ENCODE measurements around the gene DNAJB6.
"Not testable (repeated sequence)": the region's sequence is repeated elsewhere in the genome, so short reads cannot be mapped to it uniquely, and the experiment has no call there.

Gene DNAJB6

DNA sequence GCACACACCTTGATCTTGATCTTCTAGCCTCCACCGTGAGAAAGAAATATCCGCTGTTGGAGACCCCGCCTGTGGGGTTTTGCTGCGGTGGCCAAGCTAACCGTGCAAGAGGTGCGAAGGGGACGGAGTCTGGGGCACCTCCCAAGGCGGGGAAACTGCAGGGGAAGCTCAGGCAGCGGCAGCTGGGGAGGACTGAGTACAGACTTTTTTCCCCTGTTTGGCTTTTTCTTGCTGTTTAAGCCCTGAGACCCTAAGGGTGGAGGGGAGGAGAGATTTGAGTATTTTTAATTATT, 108.0 kb downstream of the DNAJB6 start:
- no peak overlapping the region for H3K27ac ChIP-seq (ENCODE audit: low read length)
- H3K27me3 ChIP-seq (ENCODE audit: control insufficient read depth, insufficient read depth, low read length): no peaks in the 10 kb centered on the region
- no peak overlapping the region for H3K9ac ChIP-seq (ENCODE audit: low read length)
- H3K4me1 ChIP-seq (ENCODE audit: control insufficient read depth, low read depth, low read length): no peaks in the 10 kb centered on the region
- H3K4me3 ChIP-seq (ENCODE audit: low read length): no peak overlapping the region
- no peaks in the 10 kb centered on the region for H3K9me3 ChIP-seq (ENCODE audit: control insufficient read depth, low read depth, low read length)
- no peaks in the 10 kb centered on the region for H3K36me3 ChIP-seq (ENCODE audit: control insufficient read depth, low read depth, low read length)

DNA sequence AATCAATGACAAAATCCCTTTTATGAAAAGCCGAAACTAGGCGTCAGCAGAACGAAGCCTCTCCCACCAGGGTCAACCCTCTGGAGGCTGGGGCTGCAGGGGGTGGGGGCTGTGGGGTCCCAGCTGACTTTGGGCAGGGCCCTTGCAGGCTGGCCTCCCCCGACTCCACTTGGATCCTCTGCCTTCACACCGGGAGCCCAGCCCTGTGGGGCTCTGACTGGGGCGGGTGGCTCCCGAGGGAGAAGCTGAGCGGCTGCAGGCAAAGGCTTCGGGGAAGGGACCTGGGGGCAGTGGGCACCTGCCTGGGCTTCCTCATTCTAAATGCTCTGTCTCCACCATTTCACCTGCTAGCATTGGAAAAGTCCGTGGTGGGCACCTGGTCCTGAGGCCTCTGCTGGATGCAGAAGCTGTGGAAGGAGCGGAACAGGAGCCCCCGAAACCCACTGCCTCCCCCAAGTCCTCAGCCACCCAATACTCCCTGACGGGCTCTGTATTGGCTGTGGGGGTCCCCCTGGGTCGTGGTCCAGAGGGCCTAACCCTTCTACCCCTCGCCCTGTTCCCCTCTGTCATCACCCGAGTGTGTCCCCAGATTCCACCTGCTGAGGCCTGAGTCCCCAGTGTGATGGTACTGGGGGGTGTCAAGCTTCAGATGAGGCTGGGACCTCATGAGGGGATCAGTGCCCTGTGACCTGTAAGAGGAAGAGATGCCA, 108.6 kb downstream of the DNAJB6 start:
- Histone ChIP-seq H3K27me3 (ENCODE audit: control insufficient read depth, insufficient read depth, low read length) (no peaks in the 10 kb centered on the region), H3K36me3 (ENCODE audit: control insufficient read depth, low read depth, low read length) (no peaks in the 10 kb centered on the region), H3K4me1 (ENCODE audit: control insufficient read depth, low read depth, low read length) (no peaks in the 10 kb centered on the region), H3K9me3 (ENCODE audit: control insufficient read depth, low read depth, low read length) (no peaks in the 10 kb centered on the region), H3K4me3 (ENCODE audit: low read length) (no peak overlapping the region), H3K9ac (ENCODE audit: low read length) (no peak overlapping the region), H3K27ac (ENCODE audit: low read length) (no peak overlapping the region)

DNA sequence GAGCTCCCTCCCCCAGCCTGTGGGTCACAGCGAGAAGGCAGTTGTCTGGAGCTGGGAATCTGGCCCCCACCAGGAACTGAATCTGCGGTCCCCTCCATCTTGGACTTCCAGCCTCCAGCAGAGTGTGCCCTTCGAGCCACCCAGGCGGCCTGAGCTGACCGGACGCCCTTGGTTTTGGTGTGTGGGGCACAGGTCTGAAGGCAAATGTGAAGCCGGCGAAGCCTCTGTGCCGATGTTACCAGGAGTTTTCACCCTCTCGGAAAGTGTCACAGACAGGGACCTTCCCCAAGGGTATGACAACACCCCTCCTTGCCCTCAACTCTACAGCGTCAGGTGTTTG, 109.1 kb downstream of the DNAJB6 start:
- Histone ChIP-seq H3K36me3 (ENCODE audit: control insufficient read depth, low read depth, low read length) (no peaks in the 10 kb centered on the region), H3K9ac (ENCODE audit: low read length) (no peak overlapping the region), H3K4me3 (ENCODE audit: low read length) (no peak overlapping the region), H3K27ac (ENCODE audit: low read length) (no peak overlapping the region), H3K27me3 (ENCODE audit: control insufficient read depth, insufficient read depth, low read length) (no peaks in the 10 kb centered on the region), H3K4me1 (ENCODE audit: control insufficient read depth, low read depth, low read length) (no peaks in the 10 kb centered on the region), H3K9me3 (ENCODE audit: control insufficient read depth, low read depth, low read length) (no peaks in the 10 kb centered on the region)

DNA sequence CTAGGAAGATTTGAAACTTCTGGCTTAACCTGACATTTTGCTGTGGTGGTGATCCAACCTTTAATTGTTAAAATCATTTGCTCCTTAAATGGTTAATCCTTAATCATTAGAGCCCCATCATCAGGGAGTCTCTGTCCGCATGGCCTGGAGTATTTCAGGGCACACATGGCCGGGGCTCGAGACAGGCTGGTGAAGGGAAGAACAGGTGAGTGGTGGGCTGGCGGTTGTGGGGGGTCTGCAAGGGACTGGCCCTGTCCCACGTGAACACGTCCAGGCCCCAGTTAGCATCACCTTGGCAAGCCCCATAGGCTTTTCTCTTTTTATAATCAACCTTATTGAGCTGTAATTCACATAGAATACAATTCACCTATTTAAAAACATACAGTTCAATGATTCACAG, 109.5 kb downstream of the DNAJB6 start:
- no peaks in the 10 kb centered on the region for H3K9me3 ChIP-seq (ENCODE audit: control insufficient read depth, low read depth, low read length)
- H3K36me3 ChIP-seq (ENCODE audit: control insufficient read depth, low read depth, low read length): no peaks in the 10 kb centered on the region
- H3K27me3 ChIP-seq (ENCODE audit: control insufficient read depth, insufficient read depth, low read length): no peaks in the 10 kb centered on the region
- H3K27ac ChIP-seq (ENCODE audit: low read length): no peak overlapping the region
- H3K9ac ChIP-seq (ENCODE audit: low read length): no peak overlapping the region
- H3K4me1 ChIP-seq (ENCODE audit: control insufficient read depth, low read depth, low read length): no peaks in the 10 kb centered on the region
- no peak overlapping the region for H3K4me3 ChIP-seq (ENCODE audit: low read length)

DNA sequence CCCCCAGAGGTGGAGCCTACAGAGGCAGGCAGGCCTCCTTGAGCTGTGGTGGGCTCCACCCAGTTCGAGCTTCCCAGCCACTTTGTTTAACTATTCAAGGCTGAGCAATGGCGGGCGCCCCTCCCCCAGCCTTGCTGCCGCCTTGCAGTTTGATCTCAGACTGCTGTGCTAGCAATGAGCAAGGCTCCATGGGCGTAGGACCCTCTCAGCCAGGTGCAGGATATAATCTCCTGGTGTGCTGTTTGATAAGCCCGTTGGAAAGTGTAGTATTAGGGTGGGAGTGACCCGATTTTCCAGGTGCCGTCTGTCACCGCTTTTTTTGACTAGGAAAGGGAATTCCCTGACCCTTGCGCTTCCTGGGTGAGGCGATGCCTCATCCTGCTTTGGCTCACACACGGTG, 117.2 kb downstream of the DNAJB6 start:
- not testable (repeated sequence) for H3K27me3 ChIP-seq (ENCODE audit: control insufficient read depth, insufficient read depth, low read length); H3K9me3 ChIP-seq (ENCODE audit: control insufficient read depth, low read depth, low read length); H3K9ac ChIP-seq (ENCODE audit: low read length); H3K4me1 ChIP-seq (ENCODE audit: control insufficient read depth, low read depth, low read length); H3K4me3 ChIP-seq (ENCODE audit: low read length); H3K27ac ChIP-seq (ENCODE audit: low read length); H3K36me3 ChIP-seq (ENCODE audit: control insufficient read depth, low read depth, low read length)

DNA sequence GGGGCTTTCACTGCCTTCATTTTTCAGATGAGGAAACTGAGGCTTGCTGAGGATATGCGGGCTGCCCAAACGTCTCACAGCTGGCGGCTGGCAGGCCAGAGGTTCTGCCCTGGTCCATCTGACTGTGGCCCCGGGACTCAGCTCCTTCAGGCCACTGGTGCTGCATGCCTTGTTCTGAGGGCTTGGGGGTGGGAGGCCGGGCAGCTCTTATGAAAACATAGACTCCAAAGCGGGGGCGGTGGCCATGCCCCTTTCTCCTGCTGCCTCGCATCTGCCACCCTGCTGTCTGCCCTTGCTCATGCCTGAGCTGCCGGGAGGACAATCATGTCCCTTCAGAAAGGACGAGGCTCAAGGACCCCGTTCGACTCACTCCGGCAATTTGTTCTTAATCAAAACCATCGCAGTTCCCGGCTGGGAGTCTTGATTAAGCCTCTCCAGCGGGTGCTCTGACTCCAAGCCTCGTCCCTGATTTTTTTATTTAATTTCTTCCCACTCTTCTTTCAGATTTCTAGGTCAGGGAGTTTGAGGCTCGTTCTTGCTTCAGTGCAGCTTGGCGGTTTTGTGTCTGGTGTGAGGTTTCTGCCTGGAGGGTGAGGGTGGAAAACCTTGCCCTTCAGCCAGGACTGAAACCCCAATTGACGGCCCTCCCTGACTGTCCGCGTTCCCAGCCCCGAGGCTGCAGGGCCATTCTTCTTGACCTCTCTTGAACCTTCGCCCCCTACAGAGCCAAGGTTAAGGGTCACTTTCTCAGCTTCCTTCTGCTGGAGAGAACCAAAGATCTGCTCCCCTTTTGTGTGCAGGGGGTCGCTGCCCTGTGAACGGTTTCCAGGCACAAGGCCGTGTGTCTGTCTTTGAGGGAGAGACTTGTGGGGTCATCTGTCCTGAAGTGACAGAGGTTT, 120.8 kb downstream of the DNAJB6 start:
- Histone ChIP-seq H3K9me3 (ENCODE audit: control insufficient read depth, low read depth, low read length) (peaks cover 4% of the 10 kb centered on the region), H3K4me1 (ENCODE audit: control insufficient read depth, low read depth, low read length) (no peaks in the 10 kb centered on the region), H3K36me3 (ENCODE audit: control insufficient read depth, low read depth, low read length) (no peaks in the 10 kb centered on the region), H3K4me3 (ENCODE audit: low read length) (no peak overlapping the region), H3K27me3 (ENCODE audit: control insufficient read depth, insufficient read depth, low read length) (peaks cover 6% of the 10 kb centered on the region), H3K9ac (ENCODE audit: low read length) (no peak overlapping the region), H3K27ac (ENCODE audit: low read length) (no peak overlapping the region)

DNA sequence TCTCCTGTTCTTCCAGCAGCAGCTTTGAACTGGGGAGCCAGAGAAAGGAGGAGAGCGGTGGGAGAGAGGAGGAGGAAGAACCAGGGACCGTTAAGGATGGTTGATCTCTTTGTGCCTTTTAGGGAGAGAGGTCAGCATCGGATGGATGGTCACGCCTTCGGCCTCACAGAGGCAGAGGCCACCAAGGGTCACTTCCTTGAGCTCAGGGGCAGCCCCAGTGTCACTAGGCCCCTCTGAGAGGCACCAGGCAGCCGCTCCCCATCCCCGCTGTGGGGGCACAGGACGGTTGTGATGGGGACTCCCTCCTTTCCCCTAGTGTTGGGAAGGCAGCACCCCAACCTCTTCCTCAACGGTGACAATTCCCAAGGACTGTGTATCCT, 121.4 kb downstream of the DNAJB6 start:
- Histone ChIP-seq H3K27me3 (ENCODE audit: control insufficient read depth, insufficient read depth, low read length) (peaks cover 12% of the 10 kb centered on the region), H3K4me1 (ENCODE audit: control insufficient read depth, low read depth, low read length) (no peaks in the 10 kb centered on the region), H3K4me3 (ENCODE audit: low read length) (no peak overlapping the region), H3K9me3 (ENCODE audit: control insufficient read depth, low read depth, low read length) (peaks cover 4% of the 10 kb centered on the region), H3K27ac (ENCODE audit: low read length) (no peak overlapping the region), H3K9ac (ENCODE audit: low read length) (no peak overlapping the region), H3K36me3 (ENCODE audit: control insufficient read depth, low read depth, low read length) (no peaks in the 10 kb centered on the region)

DNA sequence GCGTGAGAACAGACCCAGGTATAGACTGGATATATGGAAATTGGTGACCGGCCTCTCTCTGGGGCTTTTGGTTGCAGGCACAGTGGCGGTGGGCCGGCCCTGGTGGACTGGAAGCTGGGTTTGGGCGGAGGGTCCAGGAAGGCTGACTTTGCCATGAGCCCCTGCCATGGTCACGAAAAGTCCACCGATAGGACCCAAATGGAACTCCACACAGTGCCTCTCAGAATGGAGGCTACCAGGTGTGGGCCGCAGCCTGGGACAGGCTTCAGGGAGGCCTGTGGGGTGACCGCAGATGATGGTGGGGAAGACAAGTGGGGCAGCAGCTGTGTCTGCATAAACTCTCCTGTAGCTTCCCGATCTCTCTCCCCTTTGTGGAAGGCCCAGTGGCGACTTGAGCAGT, 123.2 kb downstream of the DNAJB6 start:
- no peaks in the 10 kb centered on the region for H3K9me3 ChIP-seq (ENCODE audit: control insufficient read depth, low read depth, low read length)
- H3K4me1 ChIP-seq (ENCODE audit: control insufficient read depth, low read depth, low read length): peaks cover 9% of the 10 kb centered on the region
- H3K9ac ChIP-seq (ENCODE audit: low read length): no peak overlapping the region
- H3K4me3 ChIP-seq (ENCODE audit: low read length): no peak overlapping the region
- no peak overlapping the region for H3K27ac ChIP-seq (ENCODE audit: low read length)
- H3K36me3 ChIP-seq (ENCODE audit: control insufficient read depth, low read depth, low read length): no peaks in the 10 kb centered on the region
- peaks cover 23% of the 10 kb centered on the region for H3K27me3 ChIP-seq (ENCODE audit: control insufficient read depth, insufficient read depth, low read length)

DNA sequence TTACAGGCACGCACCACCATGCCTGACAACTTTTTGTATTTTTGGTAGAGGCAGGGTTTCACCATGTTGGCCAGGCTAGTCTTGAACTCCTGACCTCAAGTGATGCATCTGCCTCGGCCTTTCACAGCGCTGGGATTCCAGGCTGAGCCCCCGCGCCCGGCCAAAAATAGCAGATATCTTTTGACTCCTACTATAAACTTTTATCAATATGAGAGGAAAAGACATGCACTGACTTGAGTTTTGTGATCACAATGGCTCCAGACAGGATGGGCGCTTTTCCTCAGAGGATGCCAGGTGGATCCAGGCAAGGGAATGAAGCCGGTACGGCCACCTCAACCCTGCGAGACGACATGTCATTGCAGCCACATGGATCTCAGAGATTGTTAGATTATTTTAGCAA, 123.9 kb downstream of the DNAJB6 start:
- H3K9me3 ChIP-seq (ENCODE audit: control insufficient read depth, low read depth, low read length): no peaks in the 10 kb centered on the region
- peaks cover 31% of the 10 kb centered on the region for H3K27me3 ChIP-seq (ENCODE audit: control insufficient read depth, insufficient read depth, low read length)
- no peaks in the 10 kb centered on the region for H3K36me3 ChIP-seq (ENCODE audit: control insufficient read depth, low read depth, low read length)
- no peak overlapping the region for H3K9ac ChIP-seq (ENCODE audit: low read length)
- no peak overlapping the region for H3K4me3 ChIP-seq (ENCODE audit: low read length)
- H3K4me1 ChIP-seq (ENCODE audit: control insufficient read depth, low read depth, low read length): peaks cover 15% of the 10 kb centered on the region
- no peak overlapping the region for H3K27ac ChIP-seq (ENCODE audit: low read length)

DNA sequence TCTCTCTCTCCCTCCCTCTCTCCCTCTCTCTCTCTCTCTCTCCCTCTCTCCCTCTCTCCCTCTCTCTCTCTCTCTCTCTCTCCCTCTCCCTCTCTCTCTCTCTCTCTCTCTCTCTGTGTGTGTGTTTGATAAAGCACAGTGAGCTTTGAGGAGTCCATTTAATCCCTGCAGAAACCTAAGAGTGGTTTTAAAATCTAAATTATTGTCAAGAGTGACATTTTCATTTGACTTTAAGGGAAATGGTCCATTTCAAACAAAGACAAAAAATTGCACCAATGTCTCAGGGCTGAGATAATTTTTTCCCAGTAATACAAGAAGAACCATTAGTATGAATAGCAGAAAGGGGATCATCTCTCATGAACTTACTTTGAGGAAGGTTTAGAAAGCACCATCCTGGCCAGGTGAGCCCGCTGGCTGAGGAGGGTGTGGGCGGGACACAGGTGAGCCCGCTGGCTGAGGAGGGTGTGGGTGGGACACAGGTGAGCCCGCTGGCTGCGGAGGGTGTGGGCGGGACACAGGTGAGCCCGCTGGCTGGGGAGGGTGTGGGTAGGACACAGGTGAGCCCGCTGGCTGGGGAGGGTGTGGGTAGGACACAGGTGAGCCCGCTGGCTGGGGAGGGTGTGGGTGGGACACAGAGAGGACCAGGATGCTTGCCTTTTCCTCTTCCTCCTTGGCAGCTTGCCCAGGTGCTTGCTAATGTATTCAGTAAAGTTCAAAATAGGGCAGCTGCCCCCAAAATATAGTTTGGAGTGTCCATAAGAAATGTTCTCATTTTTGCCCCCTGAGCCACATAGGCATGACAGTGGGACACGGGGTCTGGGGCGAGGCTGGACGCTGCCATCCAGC, 125.0 kb downstream of the DNAJB6 start:
- no peak overlapping the region for H3K4me3 ChIP-seq (ENCODE audit: low read length)
- no peaks in the 10 kb centered on the region for H3K9me3 ChIP-seq (ENCODE audit: control insufficient read depth, low read depth, low read length)
- H3K27ac ChIP-seq (ENCODE audit: low read length): no peak overlapping the region
- H3K9ac ChIP-seq (ENCODE audit: low read length): no peak overlapping the region
- H3K4me1 ChIP-seq (ENCODE audit: control insufficient read depth, low read depth, low read length): peaks cover 15% of the 10 kb centered on the region
- no peaks in the 10 kb centered on the region for H3K36me3 ChIP-seq (ENCODE audit: control insufficient read depth, low read depth, low read length)
- H3K27me3 ChIP-seq (ENCODE audit: control insufficient read depth, insufficient read depth, low read length): peaks cover 41% of the 10 kb centered on the region

DNA sequence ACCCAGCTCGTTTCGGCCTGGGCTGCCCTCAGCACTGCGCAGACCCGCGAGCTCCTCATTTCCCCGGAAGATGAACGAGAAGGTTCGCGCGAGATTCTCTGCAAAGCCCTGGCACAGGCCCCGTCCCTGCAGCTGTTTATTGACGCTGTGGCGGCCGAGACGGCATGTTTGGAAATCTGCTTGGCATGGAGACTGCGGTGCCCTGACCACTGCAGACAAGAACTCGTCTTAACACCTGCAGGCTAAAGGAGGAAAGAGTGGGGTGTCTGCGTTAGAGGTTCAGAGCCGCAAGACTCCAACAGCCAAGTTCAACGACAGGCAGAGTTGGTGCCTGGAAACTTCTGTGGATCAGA, 125.6 kb downstream of the DNAJB6 start:
- no peak overlapping the region for H3K27ac ChIP-seq (ENCODE audit: low read length)
- H3K4me1 ChIP-seq (ENCODE audit: control insufficient read depth, low read depth, low read length): peaks cover 15% of the 10 kb centered on the region
- no peak overlapping the region for H3K9ac ChIP-seq (ENCODE audit: low read length)
- no peaks in the 10 kb centered on the region for H3K36me3 ChIP-seq (ENCODE audit: control insufficient read depth, low read depth, low read length)
- H3K9me3 ChIP-seq (ENCODE audit: control insufficient read depth, low read depth, low read length): no peaks in the 10 kb centered on the region
- H3K27me3 ChIP-seq (ENCODE audit: control insufficient read depth, insufficient read depth, low read length): peaks cover 46% of the 10 kb centered on the region
- no peak overlapping the region for H3K4me3 ChIP-seq (ENCODE audit: low read length)

Data from iPS-18a (cell line).